Osteoblast (primary cell): ENCODE data around the gene CACNA1C. TPM values are rescaled to one million over a fixed set of nuclear protein-coding genes. Genes with fewer than 3 reads are reported as not detected.

Experiments used
- DNase-seq: peaks from one replicate; pipeline ENCODE4 v3.0.0; 2011; ENCODE audit warnings: low spot score, mixed read lengths; ENCODE audit not compliant: insufficient read length; ENCODE audit errors: missing footprints
- H2AFZ ChIP-seq: 2 replicates; pipeline ENCODE4 v1.6.0; 2011; ENCODE audit warnings: mild to moderate bottlenecking, low read length
- H3K27ac ChIP-seq: 2 replicates; pipeline ENCODE4 v1.5.1; 2011; ENCODE audit warnings: mild to moderate bottlenecking, low read depth, low read length, moderate library complexity
- H3K27me3 ChIP-seq: 2 replicates; pipeline ENCODE4 v1.6.0; 2012; ENCODE audit warnings: mild to moderate bottlenecking, control low read depth, inconsistent platforms, low read length, moderate library complexity; ENCODE audit not compliant: insufficient read depth
- H3K36me3 ChIP-seq: 2 replicates; pipeline ENCODE4 v1.5.1; 2011; ENCODE audit warnings: mild to moderate bottlenecking, low read length, control low read depth, moderate library complexity; ENCODE audit not compliant: insufficient read depth
- H3K4me1 ChIP-seq: 2 replicates; pipeline ENCODE4 v1.5.1; 2011; ENCODE audit warnings: mild to moderate bottlenecking, low read length, control low read depth, moderate library complexity; ENCODE audit not compliant: insufficient read depth
- H3K4me2 ChIP-seq: 2 replicates; pipeline ENCODE4 v1.6.0; 2011; ENCODE audit warnings: mild to moderate bottlenecking, low read length; ENCODE audit not compliant: insufficient read depth
- H3K4me3 ChIP-seq: fragments of 200-600 bp; sonication (generic); 3 replicates; pipeline ENCODE4 v1.5.1; 2012; ENCODE audit warnings: mild to moderate bottlenecking, low read length, inconsistent platforms; ENCODE audit not compliant: insufficient read depth
- H3K79me2 ChIP-seq: 2 replicates; pipeline ENCODE4 v1.6.0; 2012; ENCODE audit warnings: mild to moderate bottlenecking, low read length, control low read depth, inconsistent platforms; ENCODE audit not compliant: insufficient read depth
- H3K9me3 ChIP-seq: 2 replicates; pipeline ENCODE4 v1.5.1; 2011; ENCODE audit warnings: low read depth, low read length, control low read depth
- H4K20me1 ChIP-seq: 2 replicates; pipeline ENCODE4 v1.6.0; 2012; ENCODE audit warnings: mild to moderate bottlenecking, low read length, control low read depth; ENCODE audit not compliant: insufficient read depth
- total RNA-seq: library from RNA; depleted of rRNA; stranded (reverse); fragments of >200 nt; gene quantifications from 2 replicates; pipeline ENCODE4 v1.2.3, GENCODE V29; 2012
- TF ChIP-seq, protein P1 (sequence below): IDR thresholded peaks from 2 replicates; pipeline ENCODE4 v1.5.1; 2011; ENCODE audit warnings: mild to moderate bottlenecking, low read depth, low read length, moderate library complexity; ENCODE audit errors: extremely low read depth

The CACNA1C gene
- total RNA-seq, 1 donor = 19.2 TPM

DNA sequence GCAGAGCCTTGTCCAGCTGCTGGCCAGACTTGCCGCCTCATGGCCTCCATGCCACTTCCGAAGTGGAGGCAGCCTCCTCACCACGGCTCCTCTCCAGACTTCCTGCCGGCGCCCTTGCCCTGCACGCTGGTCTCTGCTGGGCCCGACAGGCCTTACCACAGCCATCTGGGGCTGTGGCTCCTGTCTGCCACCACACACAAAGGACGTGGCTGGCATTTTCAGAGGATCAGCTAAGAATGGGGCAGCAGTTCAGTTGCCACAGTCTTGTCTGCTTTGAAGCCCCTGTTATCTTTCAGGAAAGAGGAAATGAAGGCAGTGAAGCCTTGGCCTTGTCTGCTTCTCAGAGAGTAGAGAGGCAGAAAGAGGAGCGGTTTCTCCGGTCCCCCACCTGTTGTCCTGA lies 564.0 kb downstream of the CACNA1C start:
- Histone ChIP-seq H3K4me3 (no peak overlapping the region), H3K27me3 (no peaks in the 10 kb centered on the region), H3K9me3 (no peaks in the 10 kb centered on the region), H3K79me2 (no peaks in the 10 kb centered on the region), H4K20me1 (no peaks in the 10 kb centered on the region), H3K36me3 (peaks cover 4% of the 10 kb centered on the region), H3K4me1 (peaks cover 29% of the 10 kb centered on the region), H3K4me2 (no peak overlapping the region), H3K27ac (no peak overlapping the region), H2AFZ (no peak overlapping the region)
- TF ChIP-seq, protein P1, sequence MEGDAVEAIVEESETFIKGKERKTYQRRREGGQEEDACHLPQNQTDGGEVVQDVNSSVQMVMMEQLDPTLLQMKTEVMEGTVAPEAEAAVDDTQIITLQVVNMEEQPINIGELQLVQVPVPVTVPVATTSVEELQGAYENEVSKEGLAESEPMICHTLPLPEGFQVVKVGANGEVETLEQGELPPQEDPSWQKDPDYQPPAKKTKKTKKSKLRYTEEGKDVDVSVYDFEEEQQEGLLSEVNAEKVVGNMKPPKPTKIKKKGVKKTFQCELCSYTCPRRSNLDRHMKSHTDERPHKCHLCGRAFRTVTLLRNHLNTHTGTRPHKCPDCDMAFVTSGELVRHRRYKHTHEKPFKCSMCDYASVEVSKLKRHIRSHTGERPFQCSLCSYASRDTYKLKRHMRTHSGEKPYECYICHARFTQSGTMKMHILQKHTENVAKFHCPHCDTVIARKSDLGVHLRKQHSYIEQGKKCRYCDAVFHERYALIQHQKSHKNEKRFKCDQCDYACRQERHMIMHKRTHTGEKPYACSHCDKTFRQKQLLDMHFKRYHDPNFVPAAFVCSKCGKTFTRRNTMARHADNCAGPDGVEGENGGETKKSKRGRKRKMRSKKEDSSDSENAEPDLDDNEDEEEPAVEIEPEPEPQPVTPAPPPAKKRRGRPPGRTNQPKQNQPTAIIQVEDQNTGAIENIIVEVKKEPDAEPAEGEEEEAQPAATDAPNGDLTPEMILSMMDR = no peak
- no peak for DNase-seq

- Histone ChIP-seq H3K4me3 (no peak overlapping the region), H4K20me1 (no peaks in the 10 kb centered on the region), H3K4me1 (peaks cover 29% of the 10 kb centered on the region), H3K9me3 (no peaks in the 10 kb centered on the region), H3K27me3 (no peaks in the 10 kb centered on the region), H3K27ac (no peak overlapping the region), H3K36me3 (peaks cover 4% of the 10 kb centered on the region), H3K4me2 (no peak overlapping the region), H2AFZ (no peak overlapping the region), H3K79me2 (no peaks in the 10 kb centered on the region)
- no peak for DNase-seq
- TF ChIP-seq, protein P1 = no peak
Measured at GRCh38 chr12:2617365-2617764, 564.6 kb downstream of the CACNA1C start.

- TF ChIP-seq, protein P1 = no peak
- H3K4me2 ChIP-seq = no peak overlapping the region
- no peak overlapping the region for H2AFZ ChIP-seq
- H3K36me3 ChIP-seq = no peaks in the 10 kb centered on the region
- H3K4me1 ChIP-seq = peaks cover 18% of the 10 kb centered on the region
- H3K27me3 ChIP-seq = no peaks in the 10 kb centered on the region
- H3K9me3 ChIP-seq = no peaks in the 10 kb centered on the region
- no peaks in the 10 kb centered on the region for H4K20me1 ChIP-seq
- no peak overlapping the region for H3K4me3 ChIP-seq
- H3K27ac ChIP-seq = no peak overlapping the region
- DNase-seq = no peak
- no peaks in the 10 kb centered on the region for H3K79me2 ChIP-seq
Measured at GRCh38 chr12:2618291-2618995, 565.7 kb downstream of the CACNA1C start.

DNA sequence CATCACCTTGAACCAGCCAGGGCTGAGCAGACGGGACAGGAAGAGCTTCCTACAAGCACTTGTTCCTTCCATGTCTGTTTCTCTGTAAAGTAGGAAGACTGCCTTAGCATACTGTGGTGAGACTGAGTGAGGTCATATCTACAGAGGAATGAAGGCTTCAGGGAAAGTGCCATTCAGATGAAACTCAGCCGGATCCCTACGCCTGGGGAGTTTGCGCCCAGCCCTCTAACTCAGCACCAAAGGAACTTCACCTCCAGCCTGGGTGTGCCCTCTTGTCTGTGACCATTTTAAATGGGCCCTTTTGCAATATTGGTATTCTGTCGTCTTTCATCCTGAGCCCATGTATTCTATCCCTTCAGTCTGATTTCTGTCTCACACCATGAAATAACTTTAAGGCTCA lies 566.3 kb downstream of the CACNA1C start:
- Histone ChIP-seq H3K4me2 (no peak overlapping the region), H4K20me1 (no peaks in the 10 kb centered on the region), H3K27ac (no peak overlapping the region), H2AFZ (no peak overlapping the region), H3K27me3 (no peaks in the 10 kb centered on the region), H3K9me3 (no peaks in the 10 kb centered on the region), H3K36me3 (no peaks in the 10 kb centered on the region), H3K4me1 (peaks cover 14% of the 10 kb centered on the region), H3K79me2 (no peaks in the 10 kb centered on the region), H3K4me3 (no peak overlapping the region)
- TF ChIP-seq, protein P1 = no peak
- no peak for DNase-seq
